Astrocyte (in vitro differentiated cells and primary cell): ENCODE data around the gene BMP6. TPM values are rescaled to one million over a fixed set of nuclear protein-coding genes. Genes with fewer than 3 reads are reported as not detected.

Experiments used
- DNase-seq: peaks from one replicate; pipeline ENCODE4 v3.0.0-alpha.2; 2010; ENCODE audit warnings: low read depth
- FAIRE-seq: peaks from 2 replicates; lab custom pipeline; 2011; peaks lifted over from hg19 to GRCh38; lab: Jason Lieb, UNC
- H2AFZ ChIP-seq: 2 replicates; pipeline ENCODE4 v1.6.0; 2012; ENCODE audit warnings: low read depth, low read length, inconsistent platforms
- H3K27ac ChIP-seq: 2 replicates; pipeline ENCODE4 v1.5.1; 2011; ENCODE audit warnings: low read depth, low read length, inconsistent platforms
- H3K27me3 ChIP-seq: 2 replicates; pipeline ENCODE4 v1.6.0; 2011; ENCODE audit warnings: low read length, inconsistent platforms; ENCODE audit not compliant: insufficient read depth
- H3K36me3 ChIP-seq: 2 replicates; pipeline ENCODE4 v1.5.1; 2011; ENCODE audit warnings: low read length, inconsistent platforms; ENCODE audit not compliant: insufficient read depth
- H3K4me1 ChIP-seq: 2 replicates; pipeline ENCODE4 v1.5.1; 2011; ENCODE audit warnings: low read length, inconsistent platforms; ENCODE audit not compliant: insufficient read depth
- H3K4me2 ChIP-seq: 2 replicates; pipeline ENCODE4 v1.6.0; 2012; ENCODE audit warnings: low read length, inconsistent platforms
- H3K4me3 ChIP-seq: 2 replicates; pipeline ENCODE4 v1.5.1; 2011; ENCODE audit warnings: low read depth, mild to moderate bottlenecking, low read length, inconsistent platforms; ENCODE audit not compliant: insufficient read depth
- H3K79me2 ChIP-seq: 2 replicates; pipeline ENCODE4 v1.6.0; 2012; ENCODE audit warnings: mild to moderate bottlenecking, low read length, inconsistent platforms; ENCODE audit not compliant: insufficient read depth
- H3K9ac ChIP-seq: 2 replicates; pipeline ENCODE4 v1.6.0; 2012; ENCODE audit warnings: mild to moderate bottlenecking, low read length, inconsistent platforms
- H3K9me3 ChIP-seq: 2 replicates; pipeline ENCODE4 v1.5.1; 2012; ENCODE audit warnings: low read depth, mild to moderate bottlenecking, low read length, inconsistent platforms; ENCODE audit not compliant: insufficient read depth
- H4K20me1 ChIP-seq: 2 replicates; pipeline ENCODE4 v1.6.0; 2012; ENCODE audit warnings: low read length, inconsistent platforms; ENCODE audit not compliant: insufficient read depth
- H3K27ac Mint-ChIP-seq: one replicate; pipeline ENCODE4 v1.8.0; 2021; ENCODE audit warnings: mild to moderate bottlenecking, mixed read lengths; ENCODE audit not compliant: unreplicated experiment
- H3K27me3 Mint-ChIP-seq: one replicate; pipeline ENCODE4 v1.8.0; 2021; ENCODE audit warnings: low read depth, mixed read lengths; ENCODE audit not compliant: unreplicated experiment
- H3K36me3 Mint-ChIP-seq: one replicate; pipeline ENCODE4 v1.8.0; 2021; ENCODE audit warnings: low read depth, mixed read lengths; ENCODE audit not compliant: unreplicated experiment
- H3K4me1 Mint-ChIP-seq: one replicate; pipeline ENCODE4 v1.8.0; 2021; ENCODE audit warnings: low read depth, mixed read lengths; ENCODE audit not compliant: unreplicated experiment
- H3K4me3 Mint-ChIP-seq: one replicate; pipeline ENCODE4 v1.8.0; 2021; ENCODE audit warnings: mild to moderate bottlenecking, moderate library complexity, mixed read lengths; ENCODE audit not compliant: unreplicated experiment
- H3K9me3 Mint-ChIP-seq: one replicate; pipeline ENCODE4 v1.8.0; 2021; ENCODE audit warnings: mild to moderate bottlenecking, mixed read lengths; ENCODE audit not compliant: unreplicated experiment
- CTCF ChIP-seq: IDR thresholded peaks from 2 replicates; pipeline ENCODE4 v1.5.1; 2011; ENCODE audit warnings: low read depth, mild to moderate bottlenecking, inconsistent platforms, low read length, moderate library complexity; ENCODE audit not compliant: insufficient read depth
- EZH2 ChIP-seq: IDR thresholded peaks from 2 replicates; pipeline ENCODE4 v1.6.1; 2012; ENCODE audit warnings: mild to moderate bottlenecking, low read length, inconsistent platforms; ENCODE audit not compliant: insufficient read depth
- total RNA-seq: library from RNA; stranded (reverse); gene quantifications from 2 replicates; pipeline ENCODE4 v1.2.1, GENCODE V29; 2021

The BMP6 gene
- total RNA-seq, 1 donor from 2014 or later: 2.8 TPM

GRCh38 chr6:7811441-7811840, 85.5 kb downstream of the BMP6 start:
- FAIRE-seq: no peak
- Histone ChIP-seq H2AFZ (no peak overlapping the region), H3K9me3 (no peaks in the 10 kb centered on the region), H3K79me2 (no peaks in the 10 kb centered on the region), H3K27ac (no peak overlapping the region), H3K36me3 (no peaks in the 10 kb centered on the region), H3K9ac (no peak overlapping the region), H4K20me1 (no peaks in the 10 kb centered on the region), H3K4me3 (no peak overlapping the region), H3K4me1 (no peaks in the 10 kb centered on the region), H3K4me2 (no peak overlapping the region), H3K27me3 (no peaks in the 10 kb centered on the region)
- H3K27ac Mint-ChIP-seq: no peak overlapping the region
- H3K27me3 Mint-ChIP-seq: no peaks in the 10 kb centered on the region
- peaks cover 2% of the 10 kb centered on the region for H3K4me1 Mint-ChIP-seq
- H3K4me3 Mint-ChIP-seq: no peak overlapping the region
- H3K36me3 Mint-ChIP-seq: no peaks in the 10 kb centered on the region
- no peak for DNase-seq
- H3K9me3 Mint-ChIP-seq: no peaks in the 10 kb centered on the region
- TF ChIP-seq EZH2 (no peak), CTCF (no peak)

GRCh38 chr6:7812623-7813022, 86.7 kb downstream of the BMP6 start:
- H3K27me3 Mint-ChIP-seq: no peaks in the 10 kb centered on the region
- no peak overlapping the region for H3K27ac Mint-ChIP-seq
- FAIRE-seq (no peak), DNase-seq (no peak)
- Histone ChIP-seq H3K4me1 (no peaks in the 10 kb centered on the region), H3K4me3 (no peak overlapping the region), H3K27me3 (no peaks in the 10 kb centered on the region), H3K4me2 (no peak overlapping the region), H3K36me3 (no peaks in the 10 kb centered on the region), H4K20me1 (no peaks in the 10 kb centered on the region), H3K9ac (no peak overlapping the region), H2AFZ (no peak overlapping the region), H3K9me3 (no peaks in the 10 kb centered on the region), H3K27ac (no peak overlapping the region), H3K79me2 (no peaks in the 10 kb centered on the region)
- peaks cover 2% of the 10 kb centered on the region for H3K4me1 Mint-ChIP-seq
- H3K9me3 Mint-ChIP-seq: no peaks in the 10 kb centered on the region
- H3K4me3 Mint-ChIP-seq: no peak overlapping the region
- no peaks in the 10 kb centered on the region for H3K36me3 Mint-ChIP-seq
- TF ChIP-seq CTCF (no peak), EZH2 (no peak)

- FAIRE-seq (no peak), DNase-seq (no peak)
- no peak for TF ChIP-seq CTCF
- no peak for TF ChIP-seq EZH2
- no peak overlapping the region for H3K9ac ChIP-seq
- no peak overlapping the region for H3K4me3 Mint-ChIP-seq
- no peak overlapping the region for H3K4me2 ChIP-seq
- no peaks in the 10 kb centered on the region for H3K79me2 ChIP-seq
- peaks cover 2% of the 10 kb centered on the region for H3K4me1 Mint-ChIP-seq
- no peaks in the 10 kb centered on the region for H3K27me3 Mint-ChIP-seq
- H3K4me1 ChIP-seq: no peaks in the 10 kb centered on the region
- H3K27ac ChIP-seq: no peak overlapping the region
- no peaks in the 10 kb centered on the region for H4K20me1 ChIP-seq
- H2AFZ ChIP-seq: no peak overlapping the region
- H3K9me3 Mint-ChIP-seq: no peaks in the 10 kb centered on the region
- no peak overlapping the region for H3K27ac Mint-ChIP-seq
- H3K4me3 ChIP-seq: no peak overlapping the region
- no peaks in the 10 kb centered on the region for H3K36me3 ChIP-seq
- H3K9me3 ChIP-seq: no peaks in the 10 kb centered on the region
- no peaks in the 10 kb centered on the region for H3K36me3 Mint-ChIP-seq
- no peaks in the 10 kb centered on the region for H3K27me3 ChIP-seq
Measured at GRCh38 chr6:7813193-7813592, 87.3 kb downstream of the BMP6 start.
